NCI-H524 treated with DMSO at 0.1 percent for 48 hours (cell line): ENCODE data around the gene PTP4A2.

ENCODE experiments used
- DNase-seq: peaks from one replicate; lab custom pipeline; 2025; lab: John Stamatoyannopoulos, UW

Gene PTP4A2

GRCh38 chr1:31859044-31859443 lies 79.1 kb downstream of the PTP4A2 start:
- DNase-seq, result no peak

- no peak for DNase-seq
Measured at GRCh38 chr1:31857863-31858262, 80.3 kb downstream of the PTP4A2 start.
